Amygdala (tissue), 56 donors: Measurements from ENCODE around the gene FAM53C.
A peak's percentile ranks its signal among the peaks of the same experiment; 100 is the strongest.
"Not testable (repeated sequence)": the region's sequence is repeated elsewhere in the genome, so short reads cannot be mapped to it uniquely, and the experiment has no call there.

Source experiments
- DNase-seq, 56 donors: peaks; one replicate each; lab custom pipeline; 2025; lab: John Stamatoyannopoulos, UW

Gene FAM53C

DNA sequence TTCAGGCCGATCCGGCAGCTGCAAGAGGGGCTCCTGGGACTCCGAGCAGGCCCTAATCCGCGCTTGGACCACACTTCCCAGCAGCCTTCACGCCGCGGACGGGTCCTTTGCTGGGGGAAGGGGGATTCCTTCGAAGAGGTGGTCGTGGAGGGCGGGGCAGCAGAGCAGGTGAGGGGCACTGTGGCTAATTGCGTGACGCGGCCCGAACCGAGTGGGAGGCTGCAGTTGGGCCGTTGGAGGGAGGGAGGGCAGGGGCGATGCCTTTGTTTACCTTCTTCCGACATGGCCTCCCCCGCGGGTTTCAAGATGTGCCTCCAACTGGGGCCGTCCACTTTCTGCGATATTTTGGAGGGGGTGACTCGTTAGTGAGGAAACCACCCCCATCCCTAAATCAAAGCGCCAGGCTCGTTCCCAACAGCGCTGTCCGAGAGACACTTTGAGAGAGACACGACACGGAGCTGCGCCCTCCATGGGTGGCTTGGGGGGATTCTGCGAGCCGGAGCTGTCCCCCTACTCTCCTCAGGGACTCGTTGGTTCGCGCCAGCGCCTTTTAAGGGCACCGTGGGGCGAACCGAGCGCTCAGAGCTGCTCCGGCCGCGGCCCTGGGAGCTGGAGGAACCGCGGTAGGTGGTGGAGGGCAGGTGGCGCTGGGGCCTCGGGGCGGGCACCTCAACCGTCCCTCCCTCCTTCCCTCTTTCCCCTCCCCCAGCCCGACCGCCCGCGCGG lies at the start of gene FAM53C:
Gene FAM53C, plus strand, starts transcription at position 582 of the 726 bp plus-strand sequence. CDS start 3,070 bp downstream, outside the sequence.
- peak; percentile 56 to 99 (median 92) for DNase-seq

DNA sequence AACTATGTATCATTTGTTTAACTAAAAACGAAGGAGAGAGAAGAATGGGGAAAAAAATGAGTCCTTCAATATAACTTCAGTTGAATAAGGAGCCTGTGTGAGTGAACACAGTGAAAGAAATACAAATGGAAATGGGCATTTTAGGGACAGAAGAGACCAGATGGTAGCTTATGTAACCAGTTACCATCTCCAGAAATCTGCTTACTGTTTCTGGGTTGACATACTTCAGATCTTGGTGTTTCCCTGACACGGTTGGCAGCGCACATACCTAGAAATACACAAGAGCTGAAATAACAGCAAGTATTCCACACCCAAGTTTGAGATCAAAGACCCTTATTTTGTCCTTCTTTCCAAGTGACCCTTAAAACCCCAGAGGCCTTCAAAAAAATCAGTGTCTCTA lies 48.8 kb upstream of the FAM53C start:
- no peak for DNase-seq

DNA sequence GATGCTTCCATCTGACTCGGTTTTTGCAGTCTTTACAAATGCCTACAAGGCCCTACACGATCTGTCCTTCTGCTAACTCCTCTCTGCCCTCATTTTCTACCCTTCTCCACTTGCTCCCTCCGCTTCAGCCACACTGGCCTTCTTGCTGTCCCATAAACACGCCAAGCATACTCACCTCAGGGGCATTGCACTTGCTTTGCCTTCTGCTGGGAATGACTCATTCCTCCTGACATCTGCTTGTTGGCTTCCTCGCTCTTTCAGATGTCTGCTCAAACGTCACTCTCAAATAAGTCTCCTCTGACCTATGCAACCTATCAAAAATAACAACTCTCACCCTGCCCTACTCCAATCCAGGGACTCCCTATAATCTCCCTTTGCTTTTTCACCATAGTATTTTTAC lies 34.7 kb upstream of the FAM53C start:
- no peak for DNase-seq

DNA sequence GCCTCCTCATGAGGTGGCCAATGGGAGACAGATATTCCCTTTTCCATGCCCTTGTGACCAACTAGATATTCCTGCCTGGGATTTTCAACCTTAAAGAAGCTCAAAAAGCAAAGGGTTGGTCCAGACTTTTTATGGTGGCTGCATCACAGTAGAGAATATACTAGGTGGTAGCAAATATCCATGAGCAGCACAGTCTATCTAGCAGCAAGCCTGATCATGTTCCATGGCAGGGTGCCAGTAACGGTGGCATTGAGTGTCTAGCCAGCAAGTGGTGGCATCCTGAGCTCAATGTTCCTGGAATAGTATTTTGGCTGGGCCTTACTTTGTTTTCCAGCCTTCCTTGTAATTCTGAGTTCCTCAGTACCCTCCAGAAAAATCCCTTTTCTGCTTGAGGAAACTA lies 32.3 kb upstream of the FAM53C start:
- peak in 3 of 56 donors; percentile 1 to 7 (median 5) for DNase-seq

DNA sequence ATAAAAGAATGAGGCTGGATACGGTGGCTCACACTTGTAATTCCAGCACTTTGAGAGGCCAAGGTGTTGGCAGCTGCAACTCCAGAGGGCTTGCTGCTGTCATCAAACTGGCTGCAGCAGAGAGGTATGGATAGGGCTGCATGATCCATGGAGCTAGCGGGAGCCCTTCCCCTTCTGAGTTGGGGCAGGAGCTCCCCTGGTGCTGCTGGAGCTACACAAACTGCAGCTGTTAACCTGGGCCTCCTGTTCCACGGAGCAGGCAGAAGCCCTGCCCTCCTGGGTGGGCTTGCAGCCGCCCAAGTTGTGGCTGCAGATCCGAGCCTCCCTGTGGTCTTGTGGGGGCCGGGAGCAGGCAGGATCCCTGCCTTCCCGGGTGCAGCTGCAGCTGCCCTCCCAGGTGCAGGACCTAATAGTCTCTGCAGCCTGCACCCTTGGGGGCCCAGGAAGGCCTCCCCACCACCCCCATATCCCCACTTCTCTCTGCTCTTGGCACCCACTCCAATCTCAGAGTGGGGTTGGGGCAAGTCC lies 22.3 kb upstream of the FAM53C start:
- no peak for DNase-seq

DNA sequence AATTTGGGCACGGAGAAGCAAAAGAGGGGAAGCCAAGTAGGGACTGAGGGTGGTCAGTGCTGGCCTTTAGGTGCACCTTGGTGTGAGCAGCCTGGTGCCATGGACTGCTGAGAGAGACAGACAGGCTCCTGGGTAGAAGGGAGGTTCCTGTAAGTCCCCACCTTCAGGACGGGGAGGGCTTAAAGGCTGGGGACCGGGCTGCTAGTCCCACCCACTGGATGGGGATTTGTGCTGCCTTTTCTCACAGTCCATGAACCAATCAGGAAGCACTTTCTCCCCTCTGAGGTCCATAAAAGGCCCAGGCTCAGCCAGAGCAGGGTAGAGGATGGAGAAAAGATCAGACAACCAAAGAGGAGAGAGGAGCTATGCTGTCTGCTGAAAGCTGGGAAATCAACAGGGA lies 21.7 kb upstream of the FAM53C start:
- no peak for DNase-seq

DNA sequence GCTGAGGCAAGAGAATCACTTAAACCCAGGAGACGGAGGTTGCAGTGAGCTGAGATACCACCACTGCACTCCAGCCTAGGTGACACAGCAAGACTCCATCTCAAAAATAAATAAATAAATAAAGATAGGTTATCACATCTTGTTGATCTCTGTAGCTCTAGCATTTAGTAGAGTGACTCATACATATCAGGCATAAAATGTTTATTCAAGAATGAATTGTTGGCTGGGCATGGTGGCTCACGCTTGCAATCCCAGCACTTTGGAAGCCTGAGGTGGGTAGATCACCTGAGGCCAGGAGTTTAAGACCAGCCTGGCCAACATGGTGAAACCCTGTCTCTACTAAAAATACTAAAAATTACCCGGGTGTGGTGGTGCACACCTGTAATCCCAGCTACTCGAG lies 19.9 kb upstream of the FAM53C start:
- DNase-seq = not testable (repeated sequence)

DNA sequence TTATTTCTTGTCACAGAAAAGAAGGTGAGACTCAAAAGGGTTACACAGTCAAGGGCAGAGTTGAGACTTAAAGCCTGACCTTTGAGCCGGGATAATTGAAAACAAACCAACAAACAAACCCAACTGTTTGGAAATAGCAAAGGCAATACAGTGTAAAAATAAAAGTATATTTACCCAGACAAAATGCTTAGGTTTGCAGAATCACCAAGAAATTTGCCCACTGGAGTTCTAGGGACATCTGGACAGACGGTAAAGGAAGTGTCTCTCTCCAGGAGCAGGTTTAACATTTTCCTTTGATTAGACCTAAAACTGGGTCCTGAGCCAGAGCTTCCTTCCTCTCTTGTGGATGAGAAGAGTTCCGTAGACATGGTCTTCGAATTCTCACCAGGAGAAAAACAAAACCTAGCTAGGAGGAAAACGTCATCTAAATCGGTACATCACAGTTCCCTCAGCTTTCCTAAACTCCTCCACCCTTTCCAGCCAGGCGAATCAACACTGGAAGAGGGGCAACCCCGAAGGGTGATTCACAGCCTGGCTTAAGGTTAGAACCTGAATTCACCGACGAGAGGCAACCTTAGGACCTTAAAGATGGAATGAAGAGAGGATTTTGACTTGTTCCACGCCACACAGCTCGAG lies 7.1 kb upstream of the FAM53C start:
- DNase-seq = no peak

DNA sequence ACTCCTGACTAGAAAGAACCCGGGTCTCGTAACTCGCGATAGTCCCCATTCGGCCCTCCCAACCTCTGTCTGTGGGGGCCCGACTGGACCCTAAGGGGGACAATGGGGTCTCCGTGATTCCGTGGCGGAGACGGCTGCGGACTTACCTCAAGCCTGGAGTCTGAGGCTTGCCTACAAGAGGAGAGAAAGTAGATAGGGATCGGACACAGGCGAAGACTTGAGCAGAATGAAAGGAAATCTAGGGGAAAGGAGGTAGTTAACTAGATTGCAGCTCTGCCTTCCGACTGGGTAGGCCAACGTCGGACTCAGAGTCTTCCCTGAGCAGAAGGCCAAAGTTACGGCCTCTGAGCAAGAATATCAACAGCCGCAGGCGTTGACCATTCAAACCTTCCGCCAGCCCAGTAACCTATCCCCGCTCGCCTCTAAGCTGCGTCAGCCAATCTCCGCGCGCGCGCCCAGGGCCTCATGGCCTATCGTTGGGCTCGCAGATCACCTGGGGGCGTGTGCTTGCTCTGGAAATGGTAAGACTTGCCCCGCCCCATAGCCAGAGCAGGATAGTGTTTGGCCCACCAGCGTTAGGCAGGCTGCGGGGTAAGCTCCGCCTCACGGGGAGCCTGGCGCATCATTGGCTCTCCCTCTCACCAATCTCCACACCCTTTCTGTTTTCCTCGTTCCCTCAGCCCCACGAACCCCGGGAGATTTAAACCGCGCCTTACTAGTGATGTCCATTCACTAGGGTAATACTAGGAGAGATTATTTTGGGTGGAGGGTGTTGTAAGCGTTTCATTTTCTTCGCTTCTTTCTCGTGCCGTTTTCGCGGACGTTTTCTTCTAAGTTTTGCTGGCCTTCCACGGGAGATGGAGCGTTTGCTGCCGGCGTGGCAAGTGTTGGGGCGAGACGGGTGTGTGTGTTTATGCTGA lies 6.4 kb upstream of the FAM53C start, which contains the start of gene CDC25C:
Gene CDC25C, minus strand, starts transcription at position 356 of the 920 bp plus-strand sequence. CDS start 624 bp downstream, outside the sequence.
- DNase-seq = peak; percentile 36 to 98 (median 95)

DNA sequence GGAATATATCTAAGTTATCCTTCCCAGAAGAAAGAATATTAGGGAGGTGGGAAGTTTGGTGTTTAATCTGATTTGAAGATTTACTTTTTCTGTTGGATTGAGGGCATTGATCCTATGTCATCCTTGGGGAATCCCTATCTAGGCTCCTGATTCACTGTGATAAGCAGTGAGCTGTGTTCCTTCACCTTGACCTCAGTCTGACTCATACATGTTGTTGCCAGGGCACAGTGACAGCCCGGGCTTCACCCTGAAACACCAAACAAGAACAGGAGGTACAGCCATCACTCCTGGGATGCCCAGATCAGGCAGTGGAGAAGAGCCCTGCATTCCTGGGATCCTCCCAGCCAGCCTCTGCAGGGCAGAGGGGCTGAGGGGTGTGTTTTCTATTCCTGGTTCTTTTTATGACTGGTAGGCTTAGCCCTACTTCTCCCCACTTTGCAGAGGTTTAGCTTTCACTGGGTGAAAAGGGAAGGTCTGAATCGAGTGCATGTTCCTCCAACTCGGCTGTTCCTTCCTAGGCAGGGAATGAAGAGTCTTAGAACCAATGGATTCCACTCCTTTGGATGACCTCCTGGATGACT lies 3.1 kb upstream of the FAM53C start:
- DNase-seq = no peak

DNA sequence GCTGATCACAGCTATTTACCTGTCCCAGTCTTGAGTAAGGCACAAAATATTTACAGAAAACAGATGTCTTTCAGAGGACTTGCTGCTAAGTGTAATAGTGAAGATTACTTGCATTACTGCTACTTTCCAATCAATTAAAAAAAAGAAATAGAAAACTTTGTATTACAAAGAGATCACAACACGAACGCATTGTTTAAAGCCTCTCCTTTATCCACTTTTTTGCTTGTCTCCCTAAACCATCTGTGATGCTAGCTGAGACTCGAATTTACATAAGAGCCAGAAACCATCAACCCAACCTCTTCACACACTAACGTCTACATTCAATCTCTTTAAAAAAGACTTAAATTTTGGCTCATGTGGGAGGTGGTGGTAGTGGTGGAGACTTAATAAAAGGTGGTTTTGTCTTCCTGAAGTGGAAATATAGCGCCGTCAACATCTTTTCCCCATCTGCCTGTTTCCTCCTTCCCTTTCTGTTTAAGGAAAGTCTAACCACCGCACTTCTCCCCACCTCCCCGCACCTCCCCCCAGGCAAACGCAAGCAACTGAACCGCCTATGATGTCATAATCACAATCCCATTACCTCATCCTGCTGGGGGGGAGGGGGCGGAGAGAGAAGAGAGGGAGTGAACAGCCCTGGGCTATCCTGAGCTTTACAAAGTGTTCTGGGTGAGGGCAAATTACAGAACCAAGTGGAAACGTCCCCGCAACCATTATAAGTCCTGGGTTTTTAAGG lies 948 bp upstream of the FAM53C start:
- DNase-seq = peak in 32 of 56 donors; percentile 62 to 93 (median 84)

DNA sequence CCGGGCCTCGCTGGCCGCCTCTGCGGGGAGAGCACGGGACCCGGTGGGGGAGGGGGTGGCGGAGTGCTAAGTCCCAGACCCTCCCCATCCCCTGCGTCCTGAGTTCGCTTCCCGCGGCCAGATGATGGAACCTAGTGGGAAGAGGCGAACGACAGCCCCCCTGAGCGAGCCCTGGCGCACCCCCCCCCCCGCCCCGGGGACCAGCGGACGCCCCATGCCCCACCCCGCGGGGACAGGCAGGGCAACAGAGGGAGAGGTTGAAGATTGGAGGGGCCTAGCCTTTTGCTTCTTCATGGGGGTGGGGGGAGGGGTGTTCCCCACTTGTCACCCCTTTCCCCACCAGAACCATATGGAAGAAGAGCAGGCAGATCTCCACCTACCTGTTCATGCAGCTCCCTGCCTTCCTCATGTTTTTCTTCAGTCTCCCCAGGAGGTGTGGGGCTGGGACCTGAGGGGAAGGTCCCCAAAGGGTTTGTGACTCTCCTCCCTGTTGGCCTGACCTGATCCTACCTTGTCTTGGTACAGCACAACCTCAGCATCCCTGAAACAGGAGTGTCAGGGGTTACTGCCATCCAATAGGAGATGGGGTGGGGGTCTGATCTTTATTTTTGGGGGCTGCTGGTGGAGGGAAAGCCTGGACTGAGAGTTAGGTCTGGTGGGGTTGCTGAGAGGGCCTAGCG lies 485 bp downstream of the FAM53C start:
- peak in 5 of 56 donors; percentile 2 to 96 (median 30) for DNase-seq

DNA sequence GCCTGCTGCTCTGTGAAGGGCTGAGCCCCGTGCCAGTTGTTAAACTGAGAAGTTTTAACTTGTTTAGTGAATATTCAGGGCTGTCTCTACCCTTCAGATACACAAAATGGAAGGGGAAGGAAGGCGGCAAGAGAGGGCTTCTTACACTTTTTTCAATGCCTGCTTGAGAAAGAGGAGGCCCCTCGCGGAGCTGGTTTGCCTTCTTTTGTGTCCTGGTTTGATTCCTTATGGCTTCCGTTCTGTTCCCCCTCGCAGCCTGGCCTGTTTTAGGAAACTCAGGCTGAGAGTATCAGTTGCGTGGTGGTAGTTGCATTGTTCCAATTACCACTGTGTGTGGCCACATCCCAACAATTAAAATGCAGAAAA lies 1.0 kb downstream of the FAM53C start:
- peak in 8 of 56 donors; percentile 5 to 64 (median 29) for DNase-seq

DNA sequence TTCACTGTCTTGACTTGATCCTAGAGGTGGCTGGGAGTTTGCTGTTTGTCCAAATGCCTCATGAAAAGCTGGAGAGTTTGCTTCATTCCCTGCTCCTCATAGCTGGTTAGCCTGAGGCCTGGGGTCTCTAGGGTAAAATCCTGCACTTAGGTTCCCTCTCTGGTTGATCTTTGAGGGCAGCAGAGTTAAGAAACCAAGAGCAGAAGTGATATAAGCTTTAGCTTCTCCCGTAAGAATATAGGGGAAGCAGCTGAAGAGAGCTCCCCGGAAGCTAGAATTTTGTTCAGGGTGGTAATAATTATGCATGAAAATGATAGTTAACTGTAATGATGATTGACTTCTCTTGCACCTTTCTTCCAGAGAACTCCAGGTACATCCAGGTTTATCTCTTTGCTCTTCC lies 1.4 kb downstream of the FAM53C start:
- DNase-seq = no peak

DNA sequence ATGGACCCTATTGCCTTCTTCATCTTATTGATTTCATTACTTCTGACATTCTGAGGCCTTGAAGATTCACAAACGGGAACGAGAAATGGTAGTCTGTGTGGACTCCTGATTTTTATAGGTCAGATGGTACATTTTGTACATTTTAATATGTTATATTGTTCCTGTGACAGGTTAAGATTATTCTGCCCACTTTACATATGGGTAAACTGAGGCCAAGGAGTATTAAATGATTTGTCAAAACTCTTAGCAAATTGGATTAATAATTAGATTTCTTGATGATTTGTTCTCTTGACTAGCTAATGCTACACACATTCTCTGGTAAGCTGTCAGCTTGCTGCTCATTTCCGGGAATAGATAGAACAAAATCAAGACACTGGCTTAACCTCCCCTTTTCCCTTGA lies 1.9 kb downstream of the FAM53C start:
- no peak for DNase-seq

DNA sequence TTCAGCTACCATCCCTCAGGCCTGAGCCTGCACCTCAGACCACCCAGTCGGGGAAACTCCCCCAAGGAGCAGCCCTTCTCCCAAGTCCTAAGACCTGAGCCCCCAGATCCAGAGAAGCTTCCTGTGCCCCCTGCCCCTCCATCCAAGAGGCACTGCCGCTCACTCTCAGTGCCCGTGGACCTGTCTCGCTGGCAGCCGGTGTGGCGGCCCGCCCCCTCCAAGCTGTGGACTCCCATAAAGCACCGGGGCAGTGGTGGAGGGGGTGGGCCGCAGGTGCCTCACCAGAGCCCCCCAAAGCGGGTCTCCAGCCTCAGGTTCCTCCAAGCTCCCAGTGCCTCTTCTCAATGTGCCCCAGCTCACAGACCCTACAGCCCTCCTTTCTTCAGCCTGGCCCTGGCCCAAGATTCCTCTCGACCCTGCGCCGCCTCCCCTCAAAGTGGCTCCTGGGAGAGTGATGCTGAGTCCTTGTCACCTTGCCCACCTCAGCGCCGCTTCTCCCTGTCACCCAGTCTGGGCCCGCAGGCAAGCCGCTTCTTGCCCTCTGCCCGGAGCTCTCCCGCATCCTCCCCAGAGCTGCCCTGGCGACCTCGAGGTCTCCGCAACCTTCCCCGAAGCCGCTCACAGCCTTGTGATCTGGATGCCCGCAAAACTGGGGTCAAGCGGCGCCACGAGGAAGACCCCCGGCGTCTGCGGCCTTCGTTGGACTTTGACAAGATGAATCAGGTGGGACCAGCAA lies 7.0 kb downstream of the FAM53C start:
- DNase-seq = no peak

DNA sequence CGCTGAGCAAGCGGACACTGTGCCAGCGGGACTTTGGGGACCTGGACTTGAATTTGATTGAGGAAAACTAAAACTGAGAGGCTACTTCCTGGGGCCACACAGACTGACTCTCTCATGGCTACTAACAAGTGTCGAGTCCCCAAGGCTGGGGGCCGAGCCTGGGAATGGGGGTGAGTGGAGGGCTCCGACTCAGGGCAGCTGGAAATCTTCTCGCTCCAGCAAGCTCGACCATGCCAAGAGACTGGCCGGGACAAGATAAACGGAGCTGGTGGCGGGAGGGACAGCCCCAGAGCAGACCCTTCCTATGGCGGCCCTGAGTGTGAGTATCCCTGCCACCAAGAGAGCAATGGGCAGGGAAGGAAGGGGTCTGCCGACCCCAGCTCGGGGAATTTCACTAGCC lies 8.8 kb downstream of the FAM53C start:
- no peak for DNase-seq

DNA sequence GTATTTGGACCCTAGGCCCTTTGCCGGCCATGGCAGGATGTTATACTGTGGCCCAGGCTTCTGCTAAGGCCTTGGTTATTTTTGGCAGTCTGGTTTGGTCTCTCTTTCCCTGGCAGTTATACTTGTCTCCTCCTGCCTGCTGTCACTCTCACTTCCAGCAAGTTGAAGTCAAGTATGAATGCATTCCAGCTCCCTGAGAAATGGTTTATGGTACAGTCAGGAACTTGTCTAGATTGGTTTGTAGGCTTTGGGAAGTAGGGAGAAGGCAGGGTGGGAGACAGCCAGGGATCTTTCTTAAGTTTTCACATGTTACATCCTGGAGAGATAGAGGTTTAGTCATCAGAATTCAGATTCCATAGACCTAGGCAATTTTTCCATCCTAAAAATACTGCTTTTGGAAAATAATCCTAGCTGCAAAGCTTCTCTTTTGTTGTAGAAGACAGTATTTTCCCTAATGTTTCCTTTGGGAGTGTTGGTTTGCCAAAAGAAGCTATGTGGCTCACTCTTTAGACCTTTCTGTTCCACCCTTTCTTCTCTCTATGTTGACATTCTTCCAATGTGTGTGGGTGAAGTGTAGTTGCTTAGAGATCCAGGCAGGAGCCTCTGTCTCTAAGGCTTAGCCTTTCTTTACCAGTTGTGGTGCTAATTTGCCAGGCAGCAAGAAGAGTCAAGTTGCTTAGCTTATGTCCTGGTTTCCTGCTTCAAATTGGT lies 11.9 kb downstream of the FAM53C start:
- DNase-seq = no peak
